Loucy (cell line): ENCODE measurements around the gene COA6.

Source experiments
- EZH2phosphoT487 ChIP-seq: fragments of 200-600 bp; IDR thresholded peaks from 2 replicates; pipeline ENCODE4 v1.6.1; 2018; ENCODE audit warnings: antibody characterized with exemption, mild to moderate bottlenecking, moderate library complexity, borderline replicate concordance
- TF ChIP-seq, protein P1 (sequence below): fragments of 200-600 bp; sonication (generic); conservative IDR thresholded peaks from 2 replicates; pipeline ENCODE4 v1.5.1; 2014; ENCODE audit warnings: mild to moderate bottlenecking, antibody characterized with exemption, low read length

- TF ChIP-seq, protein P1, sequence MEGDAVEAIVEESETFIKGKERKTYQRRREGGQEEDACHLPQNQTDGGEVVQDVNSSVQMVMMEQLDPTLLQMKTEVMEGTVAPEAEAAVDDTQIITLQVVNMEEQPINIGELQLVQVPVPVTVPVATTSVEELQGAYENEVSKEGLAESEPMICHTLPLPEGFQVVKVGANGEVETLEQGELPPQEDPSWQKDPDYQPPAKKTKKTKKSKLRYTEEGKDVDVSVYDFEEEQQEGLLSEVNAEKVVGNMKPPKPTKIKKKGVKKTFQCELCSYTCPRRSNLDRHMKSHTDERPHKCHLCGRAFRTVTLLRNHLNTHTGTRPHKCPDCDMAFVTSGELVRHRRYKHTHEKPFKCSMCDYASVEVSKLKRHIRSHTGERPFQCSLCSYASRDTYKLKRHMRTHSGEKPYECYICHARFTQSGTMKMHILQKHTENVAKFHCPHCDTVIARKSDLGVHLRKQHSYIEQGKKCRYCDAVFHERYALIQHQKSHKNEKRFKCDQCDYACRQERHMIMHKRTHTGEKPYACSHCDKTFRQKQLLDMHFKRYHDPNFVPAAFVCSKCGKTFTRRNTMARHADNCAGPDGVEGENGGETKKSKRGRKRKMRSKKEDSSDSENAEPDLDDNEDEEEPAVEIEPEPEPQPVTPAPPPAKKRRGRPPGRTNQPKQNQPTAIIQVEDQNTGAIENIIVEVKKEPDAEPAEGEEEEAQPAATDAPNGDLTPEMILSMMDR: no peak
- TF ChIP-seq EZH2phosphoT487: no peak
These were observed 2.4 kb downstream of the COA6 start for GRCh38 chr1:234375672-234376071.
